Fibroblast of skin of back (primary cell): ENCODE measurements around the gene CHMP4A.
"Not testable (repeated sequence)": the region's sequence is repeated elsewhere in the genome, so short reads cannot be mapped to it uniquely, and the experiment has no call there.

Experiments
- DNase-seq: peaks from one replicate; pipeline ENCODE4 v3.0.0-alpha.2; 2013

Gene CHMP4A

DNA sequence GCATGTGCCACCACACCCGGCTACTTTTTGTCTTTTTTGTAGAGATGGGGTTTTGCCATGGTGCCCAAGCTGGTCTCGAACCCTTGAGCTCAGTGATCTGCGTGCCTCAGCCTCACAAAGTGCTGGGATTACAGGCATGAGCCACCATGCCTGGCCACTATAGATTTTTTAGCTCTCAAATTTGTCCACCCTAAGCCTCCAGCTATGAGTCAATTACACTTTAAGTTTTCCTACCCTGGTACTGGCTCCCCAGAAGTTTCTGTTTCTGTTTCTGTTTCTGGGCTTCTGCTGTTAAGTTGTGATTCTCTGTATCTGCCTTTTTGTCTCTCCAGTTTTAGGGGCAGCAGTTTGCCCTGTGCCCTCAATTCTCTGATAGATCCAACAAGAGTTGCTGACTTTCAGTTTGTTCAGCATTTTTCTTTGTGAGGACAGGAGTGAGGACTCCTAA lies 33.5 kb upstream of the CHMP4A start:
- DNase-seq: no peak

GRCh38 chr14:24245350-24245749 lies 32.1 kb upstream of the CHMP4A start:
- DNase-seq: not testable (repeated sequence)

- DNase-seq: no peak
Observed at GRCh38 chr14:24243336-24243836, 30.1 kb upstream of the CHMP4A start.

- peak; percentile 92 for DNase-seq
Observed at GRCh38 chr14:24241829-24242443, 28.6 kb upstream of the CHMP4A start.

DNA sequence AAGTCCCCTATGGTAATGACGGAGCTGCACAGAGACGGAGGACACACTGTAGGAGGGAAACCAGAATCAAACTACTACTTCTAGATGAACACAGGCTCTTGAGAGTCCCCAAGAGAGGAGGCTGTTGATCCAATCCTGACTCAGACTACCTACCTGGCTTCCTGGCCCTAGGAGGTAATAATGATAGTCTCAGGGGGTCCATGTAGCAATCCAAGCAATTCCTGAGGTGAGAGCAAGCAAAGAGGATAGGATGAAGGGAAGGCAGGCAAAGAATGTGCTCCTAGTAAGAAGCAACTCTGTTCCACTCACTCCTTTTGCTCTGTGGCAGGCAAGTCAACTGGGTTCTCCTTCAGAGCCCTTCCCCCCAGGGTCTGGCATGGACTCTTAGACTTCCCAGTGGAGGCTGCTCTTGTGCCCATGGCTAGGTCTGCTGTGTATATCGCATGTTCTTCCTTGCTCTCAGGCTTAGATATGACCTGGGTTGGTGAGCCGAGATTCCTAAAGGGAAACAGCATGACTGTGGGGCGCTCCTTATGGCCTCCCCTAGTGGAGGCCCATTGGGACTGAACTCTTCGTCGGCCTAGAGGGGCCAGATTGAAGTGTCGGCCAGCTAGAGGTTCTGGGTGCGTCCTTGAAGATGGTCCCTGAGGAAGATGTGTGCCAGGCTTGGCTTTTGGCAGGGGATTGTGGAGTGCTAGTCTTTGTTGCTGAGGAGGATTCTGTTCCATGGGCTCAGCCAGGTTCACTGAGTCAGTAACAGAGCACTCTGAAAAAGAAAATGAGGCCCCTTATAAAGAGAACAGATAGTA lies 27.0 kb upstream of the CHMP4A start:
- DNase-seq: no peak

GRCh38 chr14:24238527-24239037 lies 25.3 kb upstream of the CHMP4A start:
- no peak for DNase-seq

DNA sequence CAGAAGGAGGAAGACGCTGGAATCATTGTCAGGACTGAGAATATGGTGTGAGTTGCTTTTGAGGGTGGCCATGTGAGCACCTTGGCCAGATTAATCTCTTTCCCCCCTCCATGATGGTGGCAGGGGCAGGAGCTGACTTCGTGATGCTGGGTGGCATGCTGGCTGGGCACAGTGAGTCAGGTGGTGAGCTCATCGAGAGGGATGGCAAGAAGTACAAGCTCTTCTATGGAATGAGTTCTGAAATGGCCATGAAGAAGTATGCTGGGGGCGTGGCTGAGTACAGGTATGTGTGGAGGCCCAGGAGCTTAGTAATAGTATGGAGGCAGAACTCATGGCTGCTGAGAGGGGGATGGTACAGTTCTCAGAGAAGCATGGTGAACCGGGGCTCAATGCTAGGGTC lies 24.8 kb upstream of the CHMP4A start:
- DNase-seq: no peak

DNA sequence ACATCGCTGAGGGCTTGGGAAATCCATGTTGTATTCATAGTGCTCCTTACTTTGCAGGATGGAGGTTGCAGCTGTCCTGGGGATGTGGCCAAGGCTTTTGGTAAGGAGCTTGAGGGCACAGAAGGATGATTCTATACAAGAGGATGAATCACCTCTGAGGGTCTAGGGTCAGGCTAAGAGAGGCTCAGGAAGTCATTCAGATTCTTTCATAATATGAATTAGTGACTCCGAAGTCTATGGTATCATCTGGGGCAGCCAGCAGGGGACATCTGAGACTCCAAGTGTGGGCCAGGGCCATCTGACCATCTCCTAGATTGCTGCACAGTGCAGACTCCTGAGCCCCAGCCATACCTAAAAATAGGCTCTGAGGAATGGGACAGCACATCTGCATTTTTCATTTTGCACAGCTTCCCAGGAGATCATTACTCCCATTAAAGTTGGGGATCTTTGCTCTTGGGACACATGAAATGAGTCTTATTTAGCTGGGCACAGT lies 24.2 kb upstream of the CHMP4A start:
- DNase-seq: no peak

DNA sequence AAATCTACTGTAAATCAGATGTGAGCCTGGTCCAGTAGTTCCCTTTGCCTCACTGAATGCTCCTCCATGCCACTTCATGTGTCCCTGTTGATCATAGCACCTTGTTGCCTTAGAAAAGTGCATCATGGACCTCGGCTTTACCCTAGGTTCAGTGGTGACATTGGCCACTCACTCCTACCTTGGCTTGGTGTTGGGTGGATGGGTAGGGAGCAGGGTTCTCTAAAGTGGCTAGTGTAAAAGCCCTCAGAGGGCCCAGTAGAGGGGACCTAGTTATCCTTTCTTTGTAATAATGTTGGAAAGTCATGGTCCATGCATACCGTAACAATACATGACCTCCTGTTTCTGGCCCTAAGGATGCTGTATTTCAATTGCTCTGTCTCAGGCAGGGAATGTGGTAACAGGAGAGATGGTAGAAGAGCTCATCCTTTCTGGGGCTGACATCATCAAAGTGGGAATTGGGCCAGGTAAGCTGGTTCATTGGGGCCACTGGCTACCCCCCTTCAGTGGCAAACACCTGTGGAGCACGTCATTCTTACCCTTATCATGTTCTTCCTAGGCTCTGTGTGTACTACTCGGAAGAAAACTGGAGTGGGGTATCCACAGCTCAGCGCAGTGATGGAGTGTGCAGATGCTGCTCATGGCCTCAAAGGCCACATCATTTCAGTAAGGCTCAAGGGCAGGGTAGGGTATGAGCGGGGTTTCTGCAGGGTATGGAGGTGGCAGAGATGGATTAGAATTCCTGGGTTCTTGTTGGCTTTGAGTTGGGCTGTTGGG lies 23.6 kb upstream of the CHMP4A start:
- DNase-seq: no peak

DNA sequence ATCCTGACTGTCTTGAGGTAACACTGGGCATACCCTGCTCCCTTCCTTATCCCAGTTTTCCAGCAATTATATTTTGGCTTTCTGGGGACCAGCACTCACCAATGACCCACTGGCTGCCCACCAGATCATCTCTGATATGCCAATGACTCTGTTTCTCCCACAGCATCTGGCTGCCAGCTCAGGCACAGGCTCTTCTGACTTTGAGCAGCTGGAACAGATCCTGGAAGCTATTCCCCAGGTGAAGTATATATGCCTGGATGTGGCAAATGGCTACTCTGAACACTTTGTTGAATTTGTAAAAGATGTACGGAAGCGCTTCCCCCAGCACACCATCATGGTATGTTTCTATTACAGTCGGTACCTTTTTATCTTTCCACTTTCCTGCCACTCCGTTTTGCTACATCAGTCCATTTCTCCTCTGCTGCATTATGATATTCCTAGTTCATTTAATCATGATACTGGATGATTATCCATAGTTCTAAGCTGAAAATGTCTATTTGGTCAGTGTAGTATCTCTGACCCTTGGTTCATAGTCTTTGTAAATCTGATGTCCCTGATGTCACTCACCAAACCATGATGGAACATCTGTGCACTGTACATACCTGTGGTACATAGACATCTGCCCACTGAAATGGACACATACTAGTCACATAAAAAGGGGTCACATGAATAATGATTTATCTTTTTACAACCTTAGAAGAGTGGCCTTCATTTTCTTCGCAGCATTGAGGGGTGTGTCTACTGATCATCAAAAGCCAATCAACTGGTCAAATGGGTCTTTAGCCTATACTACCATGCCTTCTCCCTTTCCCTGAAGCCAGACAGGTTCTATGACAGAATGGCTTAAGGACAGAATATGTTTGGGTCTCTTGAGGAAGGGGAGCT lies 22.8 kb upstream of the CHMP4A start:
- DNase-seq: no peak

DNA sequence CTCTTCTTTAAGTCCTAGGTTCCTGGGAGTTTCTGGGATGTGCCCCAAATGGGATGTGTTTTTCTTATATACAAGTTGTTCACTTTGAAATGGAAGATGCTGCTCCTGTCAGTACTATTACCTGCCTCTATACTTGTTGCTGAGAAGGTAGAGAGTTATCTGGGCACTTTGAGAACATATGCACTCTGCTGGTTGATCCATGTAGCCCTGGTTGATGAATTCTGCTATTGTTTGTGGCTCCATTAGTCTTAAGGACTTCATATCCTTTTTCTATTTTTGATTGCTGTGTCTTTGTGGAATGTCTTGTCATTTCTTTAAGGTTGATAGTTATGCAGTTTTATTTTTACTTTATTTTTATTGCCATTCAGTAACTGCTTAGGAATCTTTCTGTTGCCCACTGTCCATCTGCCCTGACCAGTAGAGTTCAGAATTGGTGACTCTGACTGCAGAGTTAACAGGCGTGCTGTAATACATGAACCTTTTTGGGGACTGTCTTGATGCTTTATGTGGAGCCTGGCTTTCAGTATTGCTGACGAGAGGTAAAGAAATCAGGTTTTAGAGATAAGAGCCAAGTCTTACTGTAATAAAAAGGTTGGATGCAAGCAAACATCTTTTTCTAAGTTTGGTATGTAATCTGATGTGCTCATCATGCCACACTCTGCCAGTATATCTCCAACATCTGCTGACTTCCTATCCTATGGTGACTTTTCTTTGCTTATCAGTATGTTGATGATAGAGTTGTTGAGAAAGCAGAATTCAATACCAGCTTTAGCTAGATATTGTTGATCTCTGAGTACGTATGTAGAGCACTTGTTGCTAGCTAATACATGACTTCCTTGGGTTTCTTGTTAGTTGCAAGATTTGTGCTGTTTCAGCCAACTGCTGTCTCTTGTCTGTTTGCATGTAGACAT lies 21.1 kb upstream of the CHMP4A start:
- DNase-seq: no peak

- no peak for DNase-seq
Observed at GRCh38 chr14:24233538-24233866, 20.2 kb upstream of the CHMP4A start.

DNA sequence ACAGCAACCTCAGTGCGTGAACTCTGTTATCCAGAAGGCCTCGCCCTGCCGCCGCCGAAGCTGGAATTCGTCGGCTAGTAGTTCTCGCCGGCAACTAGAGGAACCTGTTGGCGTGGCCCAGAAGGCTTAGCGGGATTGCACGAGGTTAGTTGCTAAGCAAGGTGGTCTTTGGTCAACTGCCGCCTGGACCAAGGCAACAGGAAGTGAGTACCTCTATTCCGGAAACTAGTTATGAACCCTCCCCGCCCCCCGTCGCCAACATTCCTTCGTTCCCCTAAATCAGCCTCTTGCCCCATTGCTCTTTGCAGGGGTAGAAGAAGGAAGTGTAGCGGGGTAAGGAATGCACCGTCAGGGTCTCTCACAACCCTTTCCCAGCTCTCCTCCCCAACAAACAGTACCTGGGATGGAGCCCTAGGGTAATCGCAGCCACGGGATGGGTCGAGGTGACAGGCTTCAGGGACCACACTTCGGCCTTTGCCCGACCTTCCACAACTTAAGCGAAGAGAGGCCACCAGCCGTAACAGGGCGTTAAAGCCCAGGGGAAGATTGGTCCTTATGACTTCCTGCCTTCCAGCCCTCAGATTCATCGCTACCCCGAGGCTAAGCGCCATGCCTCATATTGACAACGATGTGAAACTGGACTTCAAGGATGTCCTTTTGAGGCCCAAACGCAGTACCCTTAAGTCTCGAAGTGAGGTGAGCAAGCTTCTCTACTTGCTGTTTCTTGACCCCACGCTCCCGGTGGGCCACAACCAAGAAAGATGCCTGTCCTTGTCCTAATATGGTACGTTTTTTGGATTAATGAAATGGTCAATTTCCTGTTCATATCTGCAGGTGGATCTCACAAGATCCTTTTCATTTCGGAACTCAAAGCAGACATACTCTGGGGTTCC lies 19.6 kb upstream of the CHMP4A start, which contains the start of gene GMPR2:
TSS of gene GMPR2 (plus strand) at position 285 of the 893 bp plus-strand sequence. CDS start at position 610, 325 bp downstream.
- peak; percentile 12 for DNase-seq

GRCh38 chr14:24232121-24232644 lies 18.9 kb upstream of the CHMP4A start, which contains the start of gene NEDD8:
Gene NEDD8, minus strand, starts transcription at chr14:24232367. Its CDS starts 100 bp downstream, at chr14:24232267.
- DNase-seq: peak; percentile 98

DNA sequence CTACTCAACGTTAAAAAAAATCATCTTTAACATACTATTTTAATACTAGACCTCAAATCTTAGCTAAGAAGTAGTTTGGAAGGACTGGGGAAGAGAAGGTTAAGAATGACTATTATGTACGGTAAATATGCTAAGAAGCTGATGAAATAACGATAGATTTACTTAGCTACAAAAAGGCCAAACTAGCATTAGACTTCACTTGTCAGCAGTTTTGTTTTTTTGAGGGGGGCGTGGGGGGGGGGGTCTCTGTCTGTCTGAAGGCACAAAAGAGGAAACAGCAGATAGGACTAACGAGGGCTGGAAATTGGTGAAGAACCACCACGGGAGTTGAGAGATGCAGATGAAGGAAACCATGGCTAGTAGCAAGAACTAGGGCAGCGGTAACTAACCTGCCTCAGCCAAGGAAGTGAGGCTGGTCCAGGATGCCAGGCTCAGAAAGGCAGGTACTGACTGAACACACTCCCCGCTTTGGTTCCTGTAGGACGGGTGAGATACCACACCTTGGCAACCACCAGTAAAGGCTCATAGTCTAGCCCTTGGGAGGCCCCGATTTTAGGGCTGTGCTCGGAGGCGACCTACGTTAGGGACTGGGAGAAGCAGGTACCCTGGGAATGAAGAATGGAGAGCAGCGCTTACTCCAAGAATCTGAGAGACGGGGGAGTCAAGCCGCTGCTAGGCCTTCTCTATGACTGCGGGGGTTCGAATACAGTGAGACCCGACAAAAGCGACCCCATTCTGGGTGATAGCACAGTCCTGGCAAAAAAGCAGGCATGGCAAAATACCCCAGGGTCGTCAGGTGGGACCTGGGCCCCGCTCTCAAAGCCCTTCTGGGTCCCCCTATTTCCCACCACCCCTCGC lies 18.2 kb upstream of the CHMP4A start:
- no peak for DNase-seq

DNA sequence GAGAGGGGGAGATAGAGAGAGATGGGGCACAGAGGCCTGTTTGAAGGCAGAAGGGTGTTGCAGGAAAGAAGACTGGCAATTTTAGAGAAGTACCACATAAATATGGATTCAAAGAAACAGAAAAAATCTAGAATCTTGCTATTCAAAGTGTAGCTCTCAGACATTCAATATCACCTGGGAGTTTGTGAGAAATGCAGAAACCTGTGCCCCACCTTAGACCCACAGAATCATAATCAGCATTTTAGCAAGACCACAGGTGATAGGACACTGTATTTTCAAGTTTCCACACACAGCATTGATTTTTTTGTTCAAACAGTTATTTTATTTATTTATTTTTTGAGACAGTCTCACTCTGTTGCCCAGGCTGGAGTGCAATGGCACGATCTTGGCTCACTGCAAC lies 15.6 kb upstream of the CHMP4A start:
- DNase-seq: no peak

GRCh38 chr14:24226473-24226872 lies 13.2 kb upstream of the CHMP4A start:
- no peak for DNase-seq

DNA sequence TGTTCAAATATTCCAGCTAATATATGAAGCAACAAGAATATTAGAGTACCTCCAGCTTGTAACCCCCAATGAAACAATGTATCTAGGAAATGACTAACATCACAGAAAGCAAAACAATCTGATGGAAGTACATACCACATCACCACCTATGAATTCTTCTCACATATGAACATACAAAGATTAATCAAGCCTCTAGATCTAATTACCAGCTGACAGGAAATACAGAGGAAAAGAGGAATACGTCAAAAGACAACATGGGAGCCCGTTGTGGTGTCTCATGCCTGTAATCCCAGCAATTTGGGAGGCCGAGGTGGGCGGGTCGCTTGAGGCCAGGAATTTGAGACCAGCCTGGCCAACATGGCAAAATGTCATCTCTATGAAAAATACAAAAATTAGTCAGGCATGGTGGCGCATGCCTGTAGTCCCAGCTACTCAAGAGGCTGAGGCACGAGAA lies 11.4 kb upstream of the CHMP4A start:
- peak; percentile 83 for DNase-seq
